Kidney (tissue), 14 donors: ENCODE data around the gene NPC1. TPM values are rescaled to one million over a fixed set of nuclear protein-coding genes. Genes with fewer than 3 reads are reported as not detected.
"Not testable (repeated sequence)": the region's sequence is repeated elsewhere in the genome, so short reads cannot be mapped to it uniquely, and the experiment has no call there.

Experiments
- DNase-seq, 5 donors: peaks; one replicate each; pipeline ENCODE4 v3.0.0-alpha.2; 2013 to 2020
- FAIRE-seq: peaks from 2 replicates; lab custom pipeline; 2012; peaks lifted over from hg19 to GRCh38; lab: Jason Lieb, UNC
- H3K27ac ChIP-seq, 2 donors: one replicate each; pipeline ENCODE4 v1.7.0; 2013; ENCODE audit warnings: low read depth in 2 of 2, low read length in 2 of 2, inconsistent platforms in 1 of 2
- H3K27me3 ChIP-seq: one replicate; pipeline ENCODE4 v1.7.1; 2013; ENCODE audit warnings: low read length, inconsistent platforms; ENCODE audit not compliant: control insufficient read depth, insufficient read depth
- H3K36me3 ChIP-seq, 3 donors: one replicate each; pipeline versions ENCODE4 v1.7.0 to v1.7.1; 2013; ENCODE audit warnings: low read length in 3 of 3, control low read depth in 1 of 3, inconsistent platforms in 1 of 3; ENCODE audit not compliant: insufficient read depth in 3 of 3, control insufficient read depth in 2 of 3
- H3K4me1 ChIP-seq, 3 donors: one replicate each; pipeline versions ENCODE4 v1.7.0 to v1.7.1; 2013; ENCODE audit warnings: low read length in 3 of 3, inconsistent platforms in 1 of 3, low read depth in 1 of 3; ENCODE audit not compliant: control insufficient read depth in 2 of 3, insufficient read depth in 2 of 3
- H3K4me3 ChIP-seq, 3 donors: one replicate each; pipeline versions ENCODE4 v1.7.0 to v1.8.1; 2013; ENCODE audit warnings: low read length in 3 of 3, control low read depth in 1 of 3, inconsistent platforms in 1 of 3
- H3K9ac ChIP-seq, 3 donors: one replicate each; pipeline versions ENCODE4 v1.7.0 to v1.7.1; 2013; ENCODE audit warnings: low read length in 3 of 3, control low read depth in 1 of 3, inconsistent platforms in 1 of 3
- H3K9me3 ChIP-seq, 3 donors: one replicate each; pipeline versions ENCODE4 v1.7.0 to v1.7.1; 2013; ENCODE audit warnings: low read length in 3 of 3, control low read depth in 1 of 3, inconsistent platforms in 1 of 3; ENCODE audit not compliant: control insufficient read depth in 2 of 3, insufficient read depth in 1 of 3
- intact Hi-C: fragments of 100-400 bp; cut with DNase I; formaldehyde crosslinking; loops from one replicate; pipeline ENCODE4 v1.11.1; 2022
- polyA plus RNA-seq: library from polyadenylated mRNA; stranded (reverse); fragments of 350-450 nt; fragmentation: Illumina TruSeq; extraction: RNeasy Lipid Tissue Mini Kit (QIAGEN cat#74804); gene quantifications from one replicate; pipeline ENCODE4 v1.2.3, GENCODE V29; 2014; ENCODE audit warnings: low read depth, low replicate concordance; ENCODE audit not compliant: insufficient read depth
- total RNA-seq: library from RNA; stranded (reverse); fragmentation: NEBNext Ultra II Directional; extraction: Animal tissue kit (Norgen Biotek cat#: 25700); gene quantifications from one replicate; pipeline ENCODE4 v1.2.1, GENCODE V29; 2021
- TF ChIP-seq, protein P1 (sequence below): IDR thresholded peaks from 3 replicates; pipeline ENCODE4 v1.5.1; 2012; ENCODE audit warnings: mild to moderate bottlenecking, moderate library complexity, borderline replicate concordance; ENCODE audit not compliant: insufficient read depth; ENCODE audit errors: extremely low read depth
- donor health status: control.
- donor health status: control.
- donor health status: control.
- donor health status: control.
- donor health status: control.
- donor health status: DM: yes; HTN: yes; CAD: no.
- donor health status: Normal renal cell carcinoma (clear cell type).

The NPC1 gene
- total and polyA plus RNA-seq, 2 donors from 2014 or later: 16.0 to 50.2 TPM

DNA sequence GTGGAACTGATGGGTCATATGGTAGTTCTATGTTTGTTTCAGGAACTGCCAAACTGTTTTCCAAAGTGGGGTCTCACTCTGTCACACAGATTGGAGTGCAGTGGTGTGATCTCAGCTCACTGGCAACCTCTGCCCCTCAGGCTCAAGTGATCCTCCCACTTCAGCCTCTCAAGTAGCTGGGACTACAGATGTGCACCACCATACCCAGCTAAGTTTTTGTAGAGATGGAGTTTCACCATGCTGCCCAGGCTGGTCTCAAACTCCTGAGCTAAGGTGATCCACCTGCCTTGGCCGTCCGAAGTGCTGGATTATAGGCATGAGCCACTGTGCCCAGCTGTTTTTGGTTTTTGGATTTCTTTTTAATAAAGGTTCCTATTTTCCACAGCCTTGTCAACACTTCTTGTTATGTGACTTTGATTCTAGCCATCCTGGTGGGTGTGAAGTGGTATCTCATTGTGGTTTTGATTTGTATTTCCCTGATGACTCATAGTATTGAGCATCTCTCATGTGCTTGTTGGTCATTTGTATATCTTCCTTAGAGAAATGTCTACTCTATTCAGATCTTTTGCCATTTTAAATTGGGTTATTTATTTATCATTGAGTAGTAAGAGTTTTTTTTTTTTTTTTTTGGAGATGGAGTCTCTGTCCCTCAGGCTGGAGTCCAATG, 22.8 kb downstream of the NPC1 start:
- peaks cover 5 to 28% (median 27%) of the 10 kb centered on the region in 3 donors for H3K36me3 ChIP-seq
- intact Hi-C loops: no loop called here
- no peak overlapping the region for H3K4me3 ChIP-seq
- no peak overlapping the region for H3K9ac ChIP-seq
- H3K27me3 ChIP-seq: no peaks in the 10 kb centered on the region
- no peak overlapping the region for H3K27ac ChIP-seq
- TF ChIP-seq, protein P1, sequence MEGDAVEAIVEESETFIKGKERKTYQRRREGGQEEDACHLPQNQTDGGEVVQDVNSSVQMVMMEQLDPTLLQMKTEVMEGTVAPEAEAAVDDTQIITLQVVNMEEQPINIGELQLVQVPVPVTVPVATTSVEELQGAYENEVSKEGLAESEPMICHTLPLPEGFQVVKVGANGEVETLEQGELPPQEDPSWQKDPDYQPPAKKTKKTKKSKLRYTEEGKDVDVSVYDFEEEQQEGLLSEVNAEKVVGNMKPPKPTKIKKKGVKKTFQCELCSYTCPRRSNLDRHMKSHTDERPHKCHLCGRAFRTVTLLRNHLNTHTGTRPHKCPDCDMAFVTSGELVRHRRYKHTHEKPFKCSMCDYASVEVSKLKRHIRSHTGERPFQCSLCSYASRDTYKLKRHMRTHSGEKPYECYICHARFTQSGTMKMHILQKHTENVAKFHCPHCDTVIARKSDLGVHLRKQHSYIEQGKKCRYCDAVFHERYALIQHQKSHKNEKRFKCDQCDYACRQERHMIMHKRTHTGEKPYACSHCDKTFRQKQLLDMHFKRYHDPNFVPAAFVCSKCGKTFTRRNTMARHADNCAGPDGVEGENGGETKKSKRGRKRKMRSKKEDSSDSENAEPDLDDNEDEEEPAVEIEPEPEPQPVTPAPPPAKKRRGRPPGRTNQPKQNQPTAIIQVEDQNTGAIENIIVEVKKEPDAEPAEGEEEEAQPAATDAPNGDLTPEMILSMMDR: no peak
- H3K9me3 ChIP-seq: no peaks in the 10 kb centered on the region
- DNase-seq: no peak
- no peaks in the 10 kb centered on the region for H3K4me1 ChIP-seq
- FAIRE-seq: no peak

- Histone ChIP-seq H3K36me3 (peaks cover 2 to 29% (median 19%) of the 10 kb centered on the region in 3 donors), H3K4me3 (no peak overlapping the region), H3K27me3 (no peaks in the 10 kb centered on the region), H3K9ac (no peak overlapping the region), H3K27ac (no peak overlapping the region), H3K4me1 (no peaks in the 10 kb centered on the region), H3K9me3 (no peaks in the 10 kb centered on the region)
- intact Hi-C loops: no loop called here
- FAIRE-seq: no peak
- no peak for DNase-seq
- TF ChIP-seq, protein P1: no peak
Measured at GRCh38 chr18:23560186-23560585, 26.1 kb downstream of the NPC1 start.

DNA sequence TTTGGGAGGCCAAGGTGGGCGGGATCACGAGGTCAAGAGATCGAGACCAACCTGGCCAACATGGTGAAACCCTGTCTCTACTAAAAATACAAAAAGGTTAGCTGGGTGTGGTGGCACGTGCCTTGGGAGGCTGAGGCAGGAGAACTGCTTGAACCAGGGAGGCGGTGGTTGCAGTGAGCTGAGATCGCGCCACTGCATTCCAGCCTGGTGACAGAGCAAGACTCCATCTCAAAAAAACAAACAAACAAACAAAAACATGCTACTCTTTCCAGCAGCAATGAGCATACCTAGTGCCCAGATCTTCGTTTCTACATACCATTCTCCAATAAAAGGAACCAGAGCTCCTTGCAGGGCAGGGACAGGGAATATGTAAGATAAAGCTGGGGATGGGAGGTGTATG, 28.8 kb downstream of the NPC1 start:
- H3K9ac ChIP-seq, H3K27me3 ChIP-seq, intact Hi-C loops, FAIRE-seq, H3K9me3 ChIP-seq, DNase-seq, H3K4me3 ChIP-seq, H3K27ac ChIP-seq, H3K4me1 ChIP-seq: not testable (repeated sequence)
- H3K36me3 ChIP-seq: peaks cover 2 to 46% (median 30%) of the 10 kb centered on the region in 3 donors

GRCh38 chr18:23556145-23556780, 30.0 kb downstream of the NPC1 start:
- H3K4me3 ChIP-seq: no peak overlapping the region
- intact Hi-C loops: no loop called here
- no peak overlapping the region for H3K27ac ChIP-seq
- H3K27me3 ChIP-seq: no peaks in the 10 kb centered on the region
- H3K4me1 ChIP-seq: no peaks in the 10 kb centered on the region
- TF ChIP-seq, protein P1: no peak
- FAIRE-seq: no peak
- no peak overlapping the region for H3K9ac ChIP-seq
- H3K9me3 ChIP-seq: no peaks in the 10 kb centered on the region
- no peak for DNase-seq
- peaks cover 2 to 50% (median 38%) of the 10 kb centered on the region in 3 donors for H3K36me3 ChIP-seq
